SKM-1 (cell line): ENCODE measurements around the gene GARIN5A.

Experiments used
- DNase-seq: peaks from one replicate; lab custom pipeline; 2025; ENCODE audit not compliant: unreplicated experiment; lab: John Stamatoyannopoulos, UW

GARIN5A gene

GRCh38 chr19:50418176-50419021 lies 58.2 kb downstream of the GARIN5A start, which contains the start of gene SPIB:
TSS of gene SPIB (plus strand) at chr19:50418938. CDS start at chr19:50418963, 25 bp downstream.
- no peak for DNase-seq

GRCh38 chr19:50417111-50418081 lies 59.3 kb downstream of the GARIN5A start:
- DNase-seq: no peak
